ENCODE measurements around the gene CACNG4.

The CACNG4 gene

DNA sequence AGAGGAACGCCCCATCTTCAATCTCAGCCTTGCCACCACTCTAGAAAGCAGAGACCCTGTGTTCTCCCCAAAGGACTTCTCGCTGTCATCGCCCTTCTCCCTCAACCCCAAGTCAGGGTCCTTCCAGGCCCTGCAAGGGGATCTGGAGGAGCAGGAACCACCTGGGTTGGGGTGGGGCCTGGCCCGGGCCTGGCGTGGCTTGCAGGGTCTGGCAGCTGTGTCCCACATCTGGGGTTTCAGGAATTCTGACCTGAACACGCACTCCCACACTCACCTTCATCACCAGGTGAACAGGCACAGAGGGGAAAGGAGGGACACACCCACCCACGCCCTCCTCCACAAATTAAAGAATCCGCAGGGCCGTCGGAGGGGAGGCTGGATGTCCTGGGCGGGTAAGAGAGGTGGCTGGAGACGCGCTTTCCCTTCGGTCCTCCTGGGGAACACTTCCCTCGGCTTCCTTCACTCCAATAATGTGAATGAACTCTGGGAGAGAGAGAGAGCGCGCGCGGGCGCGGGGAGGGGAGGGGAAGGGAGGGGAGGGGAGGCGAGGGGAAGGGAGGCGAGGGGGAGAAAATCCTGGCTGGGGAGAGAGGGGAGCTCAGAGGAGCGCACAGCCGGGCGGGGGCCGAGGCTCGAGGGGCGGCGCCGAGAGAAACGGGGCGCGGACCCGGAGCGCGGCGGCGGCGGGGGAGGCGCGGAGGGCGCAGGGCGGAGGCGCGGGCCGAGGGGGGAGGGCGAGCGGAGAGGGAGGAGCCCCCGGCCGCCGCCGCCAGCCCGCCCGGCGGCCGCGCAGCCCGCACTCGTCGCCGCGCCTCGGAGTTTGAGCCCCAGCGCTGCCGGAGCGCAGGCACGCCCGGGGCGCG, at the start of gene CACNG4:
Gene CACNG4, plus strand, starts transcription at position 799 of the 863 bp plus-strand sequence. CDS start 205 bp downstream, outside the sequence.
- DNase-seq (ENCODE audit: low read depth in 2 of 2): no peak

DNA sequence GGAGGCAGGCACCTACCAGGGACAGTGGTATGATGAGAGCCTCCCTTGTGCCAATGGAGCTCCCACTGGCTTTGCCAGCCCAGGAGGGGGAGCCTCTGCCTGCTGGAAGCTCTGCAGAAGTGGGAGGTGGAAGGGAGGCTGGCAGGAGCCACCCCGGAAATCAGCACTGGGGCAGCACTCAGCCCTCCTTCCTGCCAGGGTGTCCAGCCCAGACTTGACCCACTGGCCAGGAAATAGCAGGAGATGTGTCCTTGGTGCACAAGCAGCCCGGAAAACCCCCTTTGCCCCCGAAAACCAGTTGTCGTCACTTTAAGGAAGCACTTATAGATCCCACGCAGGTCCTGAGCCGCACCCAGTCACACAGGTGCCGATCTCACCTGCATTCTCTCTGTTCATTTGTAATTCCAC, 49.3 kb upstream of the CACNG4 start:
- DNase-seq (ENCODE audit: low read depth in 2 of 2): no peak

DNA sequence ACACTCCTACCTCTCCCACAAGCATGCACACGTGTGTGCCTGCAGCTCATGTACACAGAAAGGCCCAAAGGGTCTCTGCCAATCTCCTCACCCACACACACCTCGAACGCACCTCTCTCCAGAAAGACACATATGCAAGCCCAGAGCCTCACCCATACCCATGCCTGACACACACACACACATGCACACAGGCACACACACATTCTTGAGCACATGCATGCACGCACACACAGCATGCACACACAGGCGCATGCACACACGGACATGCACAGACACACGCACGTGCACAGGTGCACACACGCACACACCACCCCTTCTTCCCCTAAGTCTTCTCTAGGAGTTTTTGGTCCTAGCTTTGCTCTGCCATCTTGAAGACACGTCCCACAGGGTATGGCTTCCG, 48.7 kb upstream of the CACNG4 start:
- DNase-seq (ENCODE audit: low read depth in 2 of 2): no peak

DNA sequence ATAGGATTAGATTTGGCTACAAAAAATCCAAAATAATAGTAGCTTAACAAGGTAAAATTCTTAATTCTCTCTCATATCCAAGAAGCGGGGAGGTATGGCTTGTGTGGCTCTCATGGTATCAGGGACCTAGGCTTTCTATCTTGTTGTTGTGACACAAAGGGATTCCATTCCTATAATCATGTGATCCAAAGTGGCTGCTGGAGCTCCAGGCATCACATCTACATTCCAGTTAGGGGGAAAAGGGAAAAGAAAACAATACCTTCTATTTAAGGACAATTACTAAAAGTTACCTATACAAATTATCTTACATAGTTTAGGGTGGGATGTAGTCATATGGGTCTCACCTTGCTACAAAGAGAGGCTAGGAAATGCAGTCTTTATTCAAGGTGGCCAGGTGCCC, 47.6 kb upstream of the CACNG4 start:
- no peak for DNase-seq (ENCODE audit: low read depth in 2 of 2)

DNA sequence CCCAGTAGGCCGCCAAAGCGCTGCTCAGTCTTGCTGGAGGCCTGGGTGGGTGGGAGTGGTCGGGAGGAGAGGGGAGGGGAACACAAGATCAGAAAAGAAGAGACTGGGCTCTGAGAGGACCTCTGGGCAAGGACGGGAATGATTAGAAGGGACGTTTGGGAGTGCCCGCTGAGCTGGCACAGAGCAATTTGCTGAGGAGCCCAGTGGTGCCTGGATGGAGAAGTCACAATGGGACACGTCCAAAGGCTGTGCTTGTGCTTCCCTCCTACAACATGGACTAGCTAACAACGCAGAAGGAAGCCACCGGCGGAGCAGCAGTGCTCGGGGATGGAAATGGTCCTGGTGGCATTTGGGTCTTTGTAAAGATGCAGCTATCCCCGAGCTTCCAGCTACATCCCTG, 45.6 kb upstream of the CACNG4 start:
- no peak for DNase-seq (ENCODE audit: low read depth in 2 of 2)

DNA sequence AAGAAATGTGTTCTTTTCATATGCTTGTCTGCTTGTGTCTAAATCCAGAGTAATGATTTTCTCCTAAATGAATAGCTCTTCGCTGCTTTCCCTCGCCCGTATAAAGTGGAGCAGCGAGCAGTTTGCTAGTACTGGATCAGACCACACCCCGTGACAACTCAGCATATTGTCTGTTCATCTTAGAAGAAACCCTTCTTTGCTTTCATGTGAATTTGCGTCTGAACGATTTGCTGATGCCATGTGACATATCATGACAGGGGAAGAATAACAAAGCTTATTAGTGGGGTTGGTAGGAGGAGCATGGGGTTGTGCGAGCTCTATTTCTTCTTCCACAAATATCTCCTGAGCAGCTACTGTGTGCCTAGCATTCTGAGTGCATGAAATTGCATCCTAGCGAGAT, 44.1 kb upstream of the CACNG4 start:
- no peak for DNase-seq (ENCODE audit: low read depth in 2 of 2)

DNA sequence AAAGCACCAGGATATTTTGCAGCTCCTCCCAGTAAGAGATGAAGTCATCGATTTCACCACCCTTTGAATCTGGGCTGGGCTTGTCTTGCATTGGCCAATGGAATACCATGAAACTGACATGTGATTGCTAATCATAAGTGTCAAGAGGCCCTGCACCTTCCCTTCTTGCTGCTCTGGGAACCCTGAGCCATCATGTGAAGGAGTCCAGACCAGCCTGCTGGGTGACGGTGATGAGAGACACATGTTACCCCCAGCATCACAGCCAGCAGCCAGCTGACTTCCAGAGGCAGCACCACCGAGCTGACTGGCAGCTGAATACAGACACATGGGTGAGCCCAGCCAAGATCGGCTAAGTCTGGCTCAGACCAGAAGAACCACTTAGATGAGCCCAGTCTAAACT, 43.6 kb upstream of the CACNG4 start:
- no peak for DNase-seq (ENCODE audit: low read depth in 2 of 2)

DNA sequence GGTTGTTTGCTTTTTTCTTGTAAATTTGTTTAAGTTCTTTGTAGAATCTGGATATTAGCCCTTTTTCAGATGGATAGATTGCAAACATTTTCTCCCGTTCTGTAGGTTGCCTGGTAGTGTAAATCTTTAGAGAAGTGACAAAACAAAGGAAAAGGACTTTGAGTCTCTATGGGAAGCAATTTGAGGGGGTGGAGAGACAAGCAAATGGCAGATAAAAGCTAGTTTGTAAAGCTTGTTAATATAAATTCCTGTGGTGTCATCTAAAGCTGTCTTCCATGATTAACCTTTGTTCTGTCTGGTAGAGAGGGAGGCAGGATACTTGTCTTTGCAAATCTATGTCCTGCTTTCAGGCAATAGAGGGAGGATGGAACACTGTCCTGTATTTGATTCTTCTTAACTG, 40.6 kb upstream of the CACNG4 start:
- DNase-seq (ENCODE audit: low read depth in 2 of 2): no peak

DNA sequence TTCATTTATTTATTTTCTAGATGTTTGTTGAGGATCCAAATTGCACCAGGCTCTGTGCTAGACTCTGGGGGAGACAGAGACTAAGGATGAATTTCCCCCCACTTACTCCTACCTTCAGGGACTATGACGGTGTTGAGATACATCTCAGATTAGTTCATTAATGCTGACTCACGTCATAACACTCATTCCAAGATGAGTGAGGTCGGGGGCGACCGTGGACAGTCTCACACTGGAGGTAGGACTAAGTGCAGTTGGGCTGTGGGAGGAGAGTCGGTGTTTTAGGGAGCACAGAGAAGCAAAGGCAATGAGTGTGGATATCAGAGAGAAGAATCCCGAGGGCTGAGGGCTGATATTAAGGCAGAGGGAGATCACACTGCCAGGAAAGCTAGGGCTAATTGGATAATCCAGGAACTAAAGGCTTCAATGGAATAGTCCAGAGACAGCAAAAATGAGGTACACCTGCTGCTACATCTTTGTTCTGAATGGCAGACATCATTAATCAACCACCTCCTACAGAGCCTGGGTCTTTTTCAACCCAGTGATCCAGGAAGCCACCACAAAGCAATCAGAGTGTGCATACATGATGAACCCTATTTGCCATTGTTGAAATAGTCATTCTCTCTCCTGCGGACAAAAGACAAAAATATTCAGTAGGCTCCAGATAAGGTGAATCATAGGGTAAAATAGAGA, 38.6 kb upstream of the CACNG4 start:
- DNase-seq (ENCODE audit: low read depth in 2 of 2): no peak

DNA sequence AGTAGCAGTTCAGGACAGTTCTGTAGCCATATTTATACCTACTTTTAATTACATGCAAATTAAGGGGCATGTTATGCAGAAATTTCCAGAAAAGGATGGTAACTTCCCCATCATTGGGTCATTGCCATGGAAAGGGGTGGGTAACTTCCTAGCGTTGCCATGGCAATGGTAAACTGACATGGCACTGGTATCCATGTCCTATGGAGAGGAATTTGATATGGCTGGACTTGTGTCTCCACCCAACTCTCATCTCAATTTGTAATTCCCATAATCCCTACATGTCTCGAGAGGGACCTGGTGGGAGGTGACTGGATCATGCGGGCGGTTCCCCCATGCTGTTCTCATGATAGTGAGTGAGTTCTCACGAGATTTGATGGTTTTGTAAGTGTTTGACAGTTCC, 35.6 kb upstream of the CACNG4 start:
- no peak for DNase-seq (ENCODE audit: low read depth in 2 of 2)

DNA sequence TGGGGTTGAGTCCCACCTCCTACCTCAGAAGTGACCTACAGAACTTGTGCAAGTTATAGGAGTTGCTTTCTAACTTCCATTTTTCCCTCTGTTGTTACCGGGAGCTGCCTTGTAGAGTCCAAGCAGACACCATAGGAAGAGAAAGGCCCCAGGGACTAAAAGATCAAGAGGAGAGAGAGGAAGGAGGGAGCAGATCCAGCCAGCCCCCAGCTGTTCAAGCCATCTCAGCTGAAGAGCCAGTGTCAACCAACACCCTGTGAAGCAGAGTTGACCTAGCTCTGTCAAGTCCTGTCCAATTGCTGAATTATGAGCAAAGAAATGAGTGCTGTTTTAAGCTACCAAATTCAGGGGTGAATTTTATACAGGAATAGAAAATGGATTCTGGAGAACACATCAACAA, 34.9 kb upstream of the CACNG4 start:
- no peak for DNase-seq (ENCODE audit: low read depth in 2 of 2)

DNA sequence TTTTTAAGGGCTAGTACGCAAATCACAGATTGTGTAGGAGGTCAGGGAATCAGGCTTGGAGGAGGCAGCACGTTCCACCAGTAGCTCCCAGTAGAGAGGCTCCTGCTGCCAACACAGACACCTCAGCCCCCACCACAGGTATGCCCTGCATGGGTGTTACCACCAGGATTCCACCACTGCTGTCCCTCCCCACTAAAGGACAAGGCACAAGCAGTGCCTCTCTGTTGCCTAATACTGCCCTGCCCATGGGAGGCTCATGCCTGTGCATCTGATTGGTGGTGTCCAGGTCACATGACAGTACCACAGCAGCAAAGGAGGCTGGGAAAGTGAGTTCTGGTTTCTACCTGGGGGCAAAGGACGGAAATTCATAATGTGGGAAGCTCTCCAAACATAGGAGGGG, 33.6 kb upstream of the CACNG4 start:
- DNase-seq (ENCODE audit: low read depth in 2 of 2): no peak

DNA sequence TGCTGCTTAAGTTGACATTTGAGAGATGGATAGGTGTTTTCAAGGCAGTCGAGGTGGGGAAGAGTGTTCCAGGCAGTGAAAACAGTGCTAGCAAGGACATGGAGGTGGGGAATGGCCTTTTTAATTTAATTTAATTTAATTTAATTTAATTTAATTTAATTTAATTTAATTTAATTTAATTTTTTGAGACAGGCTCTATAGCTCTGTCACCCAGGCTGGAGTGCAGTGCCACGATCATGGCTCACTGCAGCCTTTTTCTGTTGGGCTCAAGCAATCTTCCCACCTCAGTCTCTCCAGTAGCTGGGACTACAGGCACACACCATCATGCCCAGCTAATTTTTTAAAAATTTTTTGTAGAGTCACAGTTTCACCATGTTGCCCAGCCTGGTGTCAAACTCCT, 32.2 kb upstream of the CACNG4 start:
- no peak for DNase-seq (ENCODE audit: low read depth in 2 of 2)

DNA sequence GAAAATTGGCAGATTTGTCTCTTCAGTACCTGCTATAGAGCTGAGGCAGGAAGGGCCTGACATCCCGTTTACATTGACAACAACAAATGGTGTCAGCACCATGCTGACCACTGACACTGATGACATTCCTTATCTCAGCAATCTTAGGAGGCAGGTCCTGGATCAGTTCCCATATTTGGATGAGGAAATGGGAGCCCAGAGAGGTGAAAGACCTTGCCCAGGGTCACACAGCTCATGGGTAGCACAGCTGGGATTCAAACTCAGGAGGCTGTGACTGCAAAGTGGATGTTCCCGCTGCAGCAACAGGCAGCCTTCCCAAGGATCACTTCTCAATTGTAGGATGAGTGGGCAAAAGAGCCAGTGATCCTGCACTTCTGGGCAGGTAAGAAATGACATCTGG, 30.5 kb upstream of the CACNG4 start:
- no peak for DNase-seq (ENCODE audit: low read depth in 2 of 2)

DNA sequence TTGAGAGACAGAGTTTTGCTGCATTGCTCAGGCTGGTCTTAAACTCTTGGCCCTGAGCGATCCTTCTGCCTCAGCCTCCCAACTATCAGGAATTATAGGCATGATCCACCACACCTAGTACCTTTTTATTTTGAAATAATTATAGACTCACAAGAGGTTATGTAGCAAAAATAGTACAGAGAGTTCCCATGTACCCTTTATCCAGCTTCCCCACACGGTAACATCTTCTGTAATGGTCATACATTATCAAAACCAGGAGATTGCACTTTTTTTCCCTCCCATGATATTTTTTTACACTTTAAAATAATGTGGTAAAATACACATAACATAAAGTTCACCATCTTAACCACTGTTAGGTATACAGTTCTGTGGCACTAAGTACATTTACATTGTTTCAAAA, 28.8 kb upstream of the CACNG4 start:
- DNase-seq (ENCODE audit: low read depth in 2 of 2): no peak

DNA sequence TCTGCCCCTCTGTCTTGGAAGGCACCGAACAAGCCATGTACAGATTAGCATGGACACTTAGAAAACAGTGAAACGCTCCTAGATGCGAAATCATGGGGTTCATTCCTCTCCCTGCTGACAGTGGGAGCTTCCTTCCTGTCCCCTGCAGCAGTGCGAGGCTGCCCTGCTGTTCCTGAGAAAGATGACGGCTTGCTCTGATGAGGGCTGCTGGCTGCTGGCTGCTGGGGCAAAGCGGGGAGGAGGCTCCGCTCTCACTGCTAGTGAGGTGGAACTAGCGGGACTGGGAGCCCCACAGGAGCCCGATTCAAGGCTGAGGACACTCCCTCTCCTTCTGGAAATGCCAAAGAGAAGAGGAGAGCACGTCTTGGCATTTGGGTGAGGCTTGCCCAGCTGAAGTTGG, 25.9 kb upstream of the CACNG4 start:
- no peak for DNase-seq (ENCODE audit: low read depth in 2 of 2)

DNA sequence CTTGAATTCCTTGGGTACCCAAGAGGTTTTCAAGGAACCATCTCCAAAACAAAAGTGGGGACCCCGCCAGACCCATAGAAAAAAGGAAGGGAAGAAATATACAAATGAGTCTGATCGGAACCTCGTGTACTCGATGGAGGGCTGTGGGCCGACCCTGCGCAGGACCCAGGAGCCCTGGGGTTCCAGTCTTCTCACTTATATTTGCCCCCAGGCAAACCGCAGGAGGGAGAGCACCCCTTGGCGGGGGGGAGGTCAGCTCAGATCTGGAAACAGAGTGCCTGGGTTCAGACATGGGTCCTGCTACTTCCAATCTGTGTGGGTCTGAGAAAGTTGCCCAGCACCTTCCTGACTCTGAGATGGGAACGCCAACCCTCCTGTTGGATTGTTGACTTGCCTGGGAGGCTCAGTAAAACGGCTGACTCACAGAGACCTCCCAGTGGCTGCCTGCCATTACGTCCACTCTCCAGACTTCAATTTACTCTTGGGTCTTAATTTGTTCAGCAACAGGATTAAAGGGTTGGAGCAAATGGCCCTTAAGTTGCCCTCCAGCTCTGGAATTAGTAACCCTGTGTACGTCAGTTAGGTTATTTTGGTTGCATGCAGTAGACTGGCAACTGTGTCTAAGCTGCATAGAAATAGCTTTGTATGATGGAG, 24.9 kb upstream of the CACNG4 start:
- no peak for DNase-seq (ENCODE audit: low read depth in 2 of 2)

DNA sequence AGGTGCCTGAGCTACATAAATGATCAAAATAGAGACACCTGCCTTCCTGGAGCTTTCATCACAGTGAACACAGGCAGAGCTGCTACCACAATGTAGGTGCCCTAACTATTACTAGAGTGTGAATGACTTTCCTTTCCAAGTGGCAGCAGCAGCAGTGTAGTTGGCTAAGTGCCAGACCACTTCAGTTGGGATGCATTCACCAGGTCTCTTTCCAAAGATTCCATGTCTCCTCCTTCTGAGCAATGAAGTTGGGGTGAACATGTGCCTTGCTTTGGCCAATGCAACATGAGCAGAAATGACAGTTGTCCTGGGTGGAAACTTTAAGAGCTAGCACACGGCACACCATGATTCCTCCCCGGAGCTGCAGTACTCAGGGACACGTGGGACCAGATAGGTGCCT, 23.3 kb upstream of the CACNG4 start:
- DNase-seq (ENCODE audit: low read depth in 2 of 2): no peak

DNA sequence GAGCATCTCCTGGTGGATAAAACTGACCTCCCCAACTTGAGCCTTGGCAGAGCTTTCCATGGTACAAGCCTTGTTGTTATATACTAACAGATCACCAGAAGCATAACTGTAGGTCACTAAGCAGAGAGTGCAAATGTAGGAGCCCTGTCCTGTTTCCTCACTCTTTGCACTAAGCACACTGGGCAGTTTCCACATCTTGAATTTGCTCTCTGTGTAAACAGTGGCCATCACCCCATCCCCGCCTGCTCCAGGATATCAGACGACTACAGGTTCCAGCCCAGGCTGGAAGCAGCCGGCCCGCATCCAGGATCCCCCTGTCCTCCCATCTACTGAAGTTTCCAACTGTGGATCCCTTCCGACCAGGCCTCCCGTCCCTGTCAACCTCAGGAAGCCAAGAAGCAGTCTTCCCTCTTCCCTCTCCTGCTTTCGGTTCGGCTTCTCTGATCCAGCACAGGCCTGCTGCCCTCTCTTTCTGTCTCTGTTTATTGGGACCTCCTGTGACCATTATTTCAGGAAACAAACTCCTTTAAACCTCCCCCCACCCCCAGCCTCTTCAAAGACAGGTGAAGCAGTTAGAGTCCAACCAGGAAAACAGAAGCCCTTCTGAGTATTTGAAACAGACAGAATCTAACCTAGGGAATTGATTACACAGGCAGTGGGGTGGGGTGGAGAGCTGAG, 22.6 kb upstream of the CACNG4 start:
- DNase-seq (ENCODE audit: low read depth in 2 of 2): no peak

DNA sequence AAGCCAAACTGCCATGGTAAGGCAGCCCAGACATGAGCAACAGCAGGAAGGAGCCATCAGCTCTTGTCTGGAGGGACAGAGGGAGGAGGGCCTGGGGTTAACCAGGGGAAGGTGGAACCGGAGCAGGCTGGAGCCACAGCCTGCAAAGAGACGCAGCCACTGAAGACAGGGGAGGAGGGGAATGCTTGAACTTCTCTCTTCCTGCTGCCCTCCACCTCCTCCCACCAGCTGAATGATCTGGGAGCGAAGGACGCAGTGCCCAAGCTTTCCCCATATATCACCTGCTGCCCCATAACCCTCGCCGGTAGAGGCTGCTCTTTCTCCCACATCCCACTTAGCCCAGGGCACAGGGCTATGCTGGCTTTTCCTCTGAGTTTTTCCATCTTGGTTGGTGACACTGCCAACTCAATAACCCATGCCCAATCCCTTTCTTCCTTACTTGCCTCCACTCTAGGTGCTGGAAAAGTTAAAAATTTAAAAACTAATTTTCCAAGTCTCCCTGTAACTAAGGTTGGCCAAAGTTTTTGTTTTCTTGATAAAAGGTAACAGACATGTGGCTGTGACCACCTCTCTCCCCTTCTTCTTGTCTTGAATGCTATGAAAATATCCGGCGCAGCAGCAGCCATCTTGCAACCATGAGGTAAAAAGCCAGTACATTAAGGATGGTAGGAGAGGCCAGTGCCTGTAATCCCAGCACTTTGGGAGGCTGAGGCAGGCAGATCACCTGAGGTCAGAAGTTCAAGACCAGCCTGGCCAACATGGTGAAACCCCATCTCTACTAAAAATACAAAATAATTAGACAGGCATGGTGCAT, 21.8 kb upstream of the CACNG4 start:
- no peak for DNase-seq (ENCODE audit: low read depth in 2 of 2)

DNA sequence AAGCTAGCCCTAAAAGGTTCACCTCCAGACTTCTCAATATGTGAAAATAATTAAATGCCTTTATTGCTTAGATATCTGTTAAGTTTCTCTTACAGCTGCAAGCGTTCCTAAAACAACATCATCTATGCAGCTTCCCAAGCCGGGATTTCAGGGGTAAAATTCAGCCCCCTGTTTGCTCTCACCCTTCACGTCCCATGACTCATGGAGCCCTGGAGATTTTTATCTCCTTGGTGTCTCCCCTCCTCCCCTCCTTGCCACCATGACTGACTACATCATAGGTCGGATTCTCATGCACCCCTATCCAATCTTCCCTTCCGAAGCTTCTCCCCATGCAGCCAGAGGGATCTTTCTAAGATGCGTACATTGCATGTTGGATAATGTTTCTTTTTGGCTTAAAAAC, 21.0 kb upstream of the CACNG4 start:
- no peak for DNase-seq (ENCODE audit: low read depth in 2 of 2)
